Testis (tissue), 2 donors: ENCODE data around the gene RPS14.

Experiments used
- POLR2A ChIP-seq: fragments of 450-650 bp; IDR thresholded peaks from one replicate; pipeline ENCODE4 v1.6.1; 2017; ENCODE audit warnings: antibody characterized with exemption, mild to moderate bottlenecking, moderate library complexity
- TF ChIP-seq, protein P1 (sequence below), 3 experiments: fragments of 450-650 bp in 2 of 3; fragments of 200-600 bp in 1 of 3; sonication (generic) in 1 of 3; IDR thresholded peaks; one replicate each; pipeline ENCODE4 v1.5.1; 2016 to 2019; ENCODE audit warnings: antibody characterized with exemption in 3 of 3, mild to moderate bottlenecking in 2 of 3, moderate library complexity in 1 of 3

- TF ChIP-seq POLR2A: no peak
- TF ChIP-seq, protein P1, sequence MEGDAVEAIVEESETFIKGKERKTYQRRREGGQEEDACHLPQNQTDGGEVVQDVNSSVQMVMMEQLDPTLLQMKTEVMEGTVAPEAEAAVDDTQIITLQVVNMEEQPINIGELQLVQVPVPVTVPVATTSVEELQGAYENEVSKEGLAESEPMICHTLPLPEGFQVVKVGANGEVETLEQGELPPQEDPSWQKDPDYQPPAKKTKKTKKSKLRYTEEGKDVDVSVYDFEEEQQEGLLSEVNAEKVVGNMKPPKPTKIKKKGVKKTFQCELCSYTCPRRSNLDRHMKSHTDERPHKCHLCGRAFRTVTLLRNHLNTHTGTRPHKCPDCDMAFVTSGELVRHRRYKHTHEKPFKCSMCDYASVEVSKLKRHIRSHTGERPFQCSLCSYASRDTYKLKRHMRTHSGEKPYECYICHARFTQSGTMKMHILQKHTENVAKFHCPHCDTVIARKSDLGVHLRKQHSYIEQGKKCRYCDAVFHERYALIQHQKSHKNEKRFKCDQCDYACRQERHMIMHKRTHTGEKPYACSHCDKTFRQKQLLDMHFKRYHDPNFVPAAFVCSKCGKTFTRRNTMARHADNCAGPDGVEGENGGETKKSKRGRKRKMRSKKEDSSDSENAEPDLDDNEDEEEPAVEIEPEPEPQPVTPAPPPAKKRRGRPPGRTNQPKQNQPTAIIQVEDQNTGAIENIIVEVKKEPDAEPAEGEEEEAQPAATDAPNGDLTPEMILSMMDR (IDR thresholded peaks at IDR 0.05): no peak
Observed at GRCh38 chr5:150497274-150497988, 47.9 kb upstream of the RPS14 start.
